Neural progenitor cell (in vitro differentiated cells): ENCODE data around the gene WASHC2C.
"Not testable (repeated sequence)": the region's sequence is repeated elsewhere in the genome, so short reads cannot be mapped to it uniquely, and the experiment has no call there.

Experiments
- CTCF ChIP-seq: fragments of 200-600 bp; sonication (generic); IDR thresholded peaks from 2 replicates; pipeline ENCODE4 v1.5.1; 2017; ENCODE audit warnings: antibody characterized with exemption, mild to moderate bottlenecking
- EZH2 ChIP-seq: fragments of 200-600 bp; sonication (generic); IDR thresholded peaks from 2 replicates; pipeline ENCODE4 v1.6.1; 2017; ENCODE audit warnings: antibody characterized with exemption, mild to moderate bottlenecking, moderate library complexity

- not testable (repeated sequence) for TF ChIP-seq CTCF, EZH2
Observed at GRCh38 chr10:45804996-45805395, 77.9 kb downstream of the WASHC2C start.
